GM19099 (cell line): Measurements from ENCODE around the gene CACNG3.

Experiments used
- POLR2A ChIP-seq: IDR thresholded peaks from 3 replicates; pipeline ENCODE4 v1.6.1; 2011; ENCODE audit warnings: low read depth; ENCODE audit not compliant: insufficient read length; ENCODE audit errors: extremely low read depth

CACNG3 gene

GRCh38 chr16:24346734-24347133, 90.6 kb downstream of the CACNG3 start:
- no peak for TF ChIP-seq POLR2A

GRCh38 chr16:24347556-24347955, 91.4 kb downstream of the CACNG3 start:
- TF ChIP-seq POLR2A, result no peak

- no peak for TF ChIP-seq POLR2A
Observed at GRCh38 chr16:24348545-24349290, 92.6 kb downstream of the CACNG3 start.

GRCh38 chr16:24349320-24349719, 93.2 kb downstream of the CACNG3 start:
- no peak for TF ChIP-seq POLR2A

- no peak for TF ChIP-seq POLR2A
Observed at GRCh38 chr16:24352746-24353145, 96.6 kb downstream of the CACNG3 start.

GRCh38 chr16:24353622-24354021, 97.5 kb downstream of the CACNG3 start:
- no peak for TF ChIP-seq POLR2A

GRCh38 chr16:24357511-24357910, 101.4 kb downstream of the CACNG3 start:
- no peak for TF ChIP-seq POLR2A

GRCh38 chr16:24358117-24358516, 102.0 kb downstream of the CACNG3 start:
- TF ChIP-seq POLR2A, result no peak

- no peak for TF ChIP-seq POLR2A
Observed at GRCh38 chr16:24359490-24359889, 103.4 kb downstream of the CACNG3 start.

- no peak for TF ChIP-seq POLR2A
Observed at GRCh38 chr16:24360936-24361335, 104.8 kb downstream of the CACNG3 start.

- no peak for TF ChIP-seq POLR2A
Observed at GRCh38 chr16:24364596-24364995, 108.5 kb downstream of the CACNG3 start.

GRCh38 chr16:24367186-24367710, 111.1 kb downstream of the CACNG3 start:
- TF ChIP-seq POLR2A, result no peak

GRCh38 chr16:24372824-24373223, 116.7 kb downstream of the CACNG3 start:
- TF ChIP-seq POLR2A, result no peak

GRCh38 chr16:24378999-24379398, 122.9 kb downstream of the CACNG3 start:
- no peak for TF ChIP-seq POLR2A

GRCh38 chr16:24381470-24382118, 125.5 kb downstream of the CACNG3 start:
- TF ChIP-seq POLR2A, result no peak

- TF ChIP-seq POLR2A, result no peak
Observed at GRCh38 chr16:24382762-24383407, 126.8 kb downstream of the CACNG3 start.
